B cell (primary cell): Measurements from ENCODE around the gene RPIA. TPM values are rescaled to one million over a fixed set of nuclear protein-coding genes. Genes with fewer than 3 reads are reported as not detected.

Source experiments
- ATAC-seq: fragments of 200-7000 bp; cut with Tn5 transposase; one replicate; pipeline ENCODE4 v1.10.0; 2021; ENCODE audit warnings: low read depth, mild to moderate bottlenecking, moderate number of reproducible peaks, moderate library complexity
- CTCF ChIA-PET: fragments of 350-600 bp; sonication (Branson Sonifier 250); formaldehyde crosslinking; loops from one replicate; lab custom pipeline; 2021; ENCODE audit warnings: antibody characterized with exemption, inconsistent platforms; lab: Charles Lee
- POLR2A ChIA-PET: fragments of 350-600 bp; sonication (Branson Sonifier 250); formaldehyde crosslinking; loops from one replicate; lab custom pipeline; 2021; ENCODE audit warnings: antibody characterized with exemption; lab: Charles Lee
- DNase-seq: peaks from one replicate; pipeline ENCODE4 v3.0.0; 2013
- H2AFZ ChIP-seq: 2 replicates; pipeline ENCODE4 v1.6.1; 2012; ENCODE audit warnings: mild to moderate bottlenecking, low read depth, low read length; ENCODE audit not compliant: insufficient read depth, poor library complexity, severe bottlenecking
- H3K27ac ChIP-seq, 2 donors: 1 replicate in 1 of 2; 2 replicates in 1 of 2; pipeline ENCODE4 v1.5.1; 2012 to 2013; ENCODE audit warnings: low read length in 2 of 2, mild to moderate bottlenecking in 2 of 2, moderate library complexity in 1 of 2
- H3K27me3 ChIP-seq, 4 experiments: fragments of 200-600 bp in 1 of 4; sonication (generic) in 1 of 4; replicated peaks in 1 of 4; 1 replicate in 2 of 4; 2 replicates in 2 of 4; pipeline versions ENCODE4 v1.6.1 to v1.7.0; 2013 to 2016; ENCODE audit warnings: low read length in 3 of 4, mild to moderate bottlenecking in 2 of 4, mixed read lengths in 1 of 4, moderate library complexity in 1 of 4; ENCODE audit not compliant: insufficient read depth in 4 of 4, control insufficient read depth in 3 of 4; ENCODE audit errors: control extremely low read depth in 1 of 4
- H3K36me3 ChIP-seq, 2 experiments: replicated peaks in 1 of 2; 1 replicate in 1 of 2; 2 replicates in 1 of 2; pipeline versions ENCODE4 v1.6.1 to v1.7.1; 2013; ENCODE audit warnings: low read length in 1 of 2; ENCODE audit not compliant: insufficient read depth in 2 of 2, control insufficient read depth in 1 of 2; ENCODE audit errors: control extremely low read depth in 1 of 2, extremely low read depth in 1 of 2
- H3K4me1 ChIP-seq, 2 donors: fragments of 200-600 bp in 1 of 2; sonication (generic) in 1 of 2; 1 replicate in 1 of 2; 2 replicates in 1 of 2; pipeline versions ENCODE4 v1.5.1 to v1.6.1; 2013 to 2017; ENCODE audit warnings: low read length in 2 of 2; ENCODE audit not compliant: control insufficient read depth in 2 of 2, insufficient read depth in 2 of 2
- H3K4me2 ChIP-seq: replicated peaks from 2 replicates; pipeline ENCODE3; 2012; ENCODE audit warnings: mild to moderate bottlenecking, low read depth, low read length; ENCODE audit not compliant: poor library complexity, severe bottlenecking
- H3K4me3 ChIP-seq, 5 experiments: fragments of 200-600 bp in 1 of 5; sonication (generic) in 1 of 5; 1 replicate in 3 of 5; 2 replicates in 2 of 5; pipeline versions ENCODE4 v1.5.1 to v1.7.0; 2011 to 2016; ENCODE audit warnings: low read length in 4 of 5, mild to moderate bottlenecking in 4 of 5, low read depth in 2 of 5, control low read depth in 1 of 5, moderate library complexity in 1 of 5; ENCODE audit not compliant: insufficient read depth in 1 of 5; ENCODE audit errors: control extremely low read depth in 1 of 5, extremely low read depth in 1 of 5
- H3K79me2 ChIP-seq: fragments of 200-600 bp; sonication (generic); one replicate; pipeline ENCODE4 v1.6.0; 2016; ENCODE audit warnings: low read length; ENCODE audit not compliant: control insufficient read depth, insufficient read depth
- H3K9ac ChIP-seq: fragments of 200-600 bp; sonication (generic); 2 replicates; pipeline ENCODE4 v1.6.1; 2017; ENCODE audit warnings: mild to moderate bottlenecking, low read length, moderate library complexity
- H3K9me3 ChIP-seq, 3 donors: one replicate each; pipeline versions ENCODE4 v1.6.1 to v1.7.1; 2013; ENCODE audit warnings: low read length in 2 of 3; ENCODE audit not compliant: control insufficient read depth in 2 of 3, insufficient read depth in 1 of 3; ENCODE audit errors: control extremely low read depth in 1 of 3
- H4K20me1 ChIP-seq: 2 replicates; pipeline ENCODE4 v1.6.0; 2012; ENCODE audit warnings: mild to moderate bottlenecking, low read length; ENCODE audit not compliant: insufficient read depth, control insufficient read depth, poor library complexity, severe bottlenecking
- H3K27ac Mint-ChIP-seq: one replicate; pipeline ENCODE4 v1.8.0; 2021; ENCODE audit warnings: mixed read lengths
- H3K27me3 Mint-ChIP-seq: one replicate; pipeline ENCODE4 v1.8.0; 2021; ENCODE audit warnings: mixed read lengths
- H3K4me1 Mint-ChIP-seq: one replicate; pipeline ENCODE4 v1.8.0; 2021; ENCODE audit warnings: mixed read lengths
- H3K4me3 Mint-ChIP-seq: one replicate; pipeline ENCODE4 v1.8.0; 2021; ENCODE audit warnings: mixed read lengths
- H3K9me3 Mint-ChIP-seq: one replicate; pipeline ENCODE4 v1.8.0; 2022; ENCODE audit warnings: mixed read lengths; ENCODE audit not compliant: insufficient read depth
- EZH2 ChIP-seq: IDR thresholded peaks from 2 replicates; pipeline ENCODE4 v1.6.1; 2012; ENCODE audit warnings: borderline replicate concordance, low read depth, mild to moderate bottlenecking, moderate library complexity, low read length; ENCODE audit not compliant: insufficient read depth, poor library complexity, severe bottlenecking
- WGBS: methylation state at CpG from one replicate; pipeline ENCODE4 v1.1.5; 2013; ENCODE audit warnings: missing lambda C conversion rate; ENCODE audit not compliant: insufficient coverage; 5-methylcytosine and 5-hydroxymethylcytosine counted together
- intact Hi-C: fragments of 100-400 bp; cut with micrococcal nuclease; formaldehyde crosslinking; loops from one replicate; pipeline ENCODE4 v1.10.0; 2022
- polyA plus RNA-seq: library from polyadenylated mRNA; depleted of rRNA; stranded (reverse); fragments of >200 nt; gene quantifications from 2 replicates; pipeline ENCODE4 v1.2.3, GENCODE V29; 2012
- total RNA-seq, 2 donors: library from RNA; stranded (reverse); fragments of 120-200 nt in 1 of 2; gene quantifications; 1 replicate in 1 of 2; 2 replicates in 1 of 2; pipeline versions ENCODE4 v1.2.3 to v1.2.4, GENCODE V29; 2013 to 2022
- TF ChIP-seq, protein P1 (sequence below): fragments of 200-600 bp; IDR thresholded peaks from one replicate; pipeline ENCODE4 v1.8.0; 2022; ENCODE audit warnings: antibody characterized with exemption, mild to moderate bottlenecking

RPIA gene
- total and polyA plus RNA-seq, 2 donors (not counting 1 experiment from before 2014, with no cell fraction given): 9.4 to 19.7 TPM

DNA sequence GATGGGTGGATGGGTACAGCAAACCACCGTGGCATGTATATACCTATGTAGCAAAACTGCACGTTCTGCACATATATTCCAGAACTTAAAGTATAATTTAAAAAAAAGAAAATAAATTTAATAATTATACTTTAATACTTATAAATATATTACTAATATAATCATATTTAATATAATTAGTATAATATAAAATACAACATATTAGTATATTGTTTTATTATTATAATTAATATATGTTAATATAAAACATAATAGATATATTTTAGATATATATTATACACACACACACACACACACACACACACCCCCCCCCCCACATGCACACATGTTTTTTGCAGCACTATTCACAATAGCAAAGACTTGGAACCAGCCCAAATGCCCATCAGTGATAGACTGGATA is 29.8 kb downstream of the RPIA start:
- CTCF ChIA-PET: no interaction called here
- no peak overlapping the region for H3K9ac ChIP-seq
- peaks cover 0 to 6% (median 4%) of the 10 kb centered on the region in 3 donors for H3K9me3 ChIP-seq
- peaks cover 5% of the 10 kb centered on the region for H4K20me1 ChIP-seq
- Mint-ChIP-seq H3K4me1 (no peaks in the 10 kb centered on the region), H3K4me3 (no peak overlapping the region), H3K27me3 (no peaks in the 10 kb centered on the region), H3K27ac (no peak overlapping the region), H3K9me3 (peaks cover 3% of the 10 kb centered on the region)
- H3K27ac ChIP-seq: no peak overlapping the region
- no peaks in the 10 kb centered on the region for H3K27me3 ChIP-seq
- H3K79me2 ChIP-seq: peaks cover 14% of the 10 kb centered on the region
- DNase-seq (no peak), ATAC-seq (no peak)
- WGBS: no CpG with 5 or more reads among the region's 2 CpGs
- H3K4me1 ChIP-seq: no peaks in the 10 kb centered on the region
- no peak overlapping the region for H2AFZ ChIP-seq
- peaks cover 2 to 4% of the 10 kb centered on the region in 2 experiments for H3K36me3 ChIP-seq
- intact Hi-C loops: no loop called here
- no peak overlapping the region for H3K4me2 ChIP-seq
- no peak for TF ChIP-seq EZH2
- TF ChIP-seq, protein P1, sequence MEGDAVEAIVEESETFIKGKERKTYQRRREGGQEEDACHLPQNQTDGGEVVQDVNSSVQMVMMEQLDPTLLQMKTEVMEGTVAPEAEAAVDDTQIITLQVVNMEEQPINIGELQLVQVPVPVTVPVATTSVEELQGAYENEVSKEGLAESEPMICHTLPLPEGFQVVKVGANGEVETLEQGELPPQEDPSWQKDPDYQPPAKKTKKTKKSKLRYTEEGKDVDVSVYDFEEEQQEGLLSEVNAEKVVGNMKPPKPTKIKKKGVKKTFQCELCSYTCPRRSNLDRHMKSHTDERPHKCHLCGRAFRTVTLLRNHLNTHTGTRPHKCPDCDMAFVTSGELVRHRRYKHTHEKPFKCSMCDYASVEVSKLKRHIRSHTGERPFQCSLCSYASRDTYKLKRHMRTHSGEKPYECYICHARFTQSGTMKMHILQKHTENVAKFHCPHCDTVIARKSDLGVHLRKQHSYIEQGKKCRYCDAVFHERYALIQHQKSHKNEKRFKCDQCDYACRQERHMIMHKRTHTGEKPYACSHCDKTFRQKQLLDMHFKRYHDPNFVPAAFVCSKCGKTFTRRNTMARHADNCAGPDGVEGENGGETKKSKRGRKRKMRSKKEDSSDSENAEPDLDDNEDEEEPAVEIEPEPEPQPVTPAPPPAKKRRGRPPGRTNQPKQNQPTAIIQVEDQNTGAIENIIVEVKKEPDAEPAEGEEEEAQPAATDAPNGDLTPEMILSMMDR: no peak
- POLR2A ChIA-PET: no interaction called here
- H3K4me3 ChIP-seq: no peak overlapping the region

DNA sequence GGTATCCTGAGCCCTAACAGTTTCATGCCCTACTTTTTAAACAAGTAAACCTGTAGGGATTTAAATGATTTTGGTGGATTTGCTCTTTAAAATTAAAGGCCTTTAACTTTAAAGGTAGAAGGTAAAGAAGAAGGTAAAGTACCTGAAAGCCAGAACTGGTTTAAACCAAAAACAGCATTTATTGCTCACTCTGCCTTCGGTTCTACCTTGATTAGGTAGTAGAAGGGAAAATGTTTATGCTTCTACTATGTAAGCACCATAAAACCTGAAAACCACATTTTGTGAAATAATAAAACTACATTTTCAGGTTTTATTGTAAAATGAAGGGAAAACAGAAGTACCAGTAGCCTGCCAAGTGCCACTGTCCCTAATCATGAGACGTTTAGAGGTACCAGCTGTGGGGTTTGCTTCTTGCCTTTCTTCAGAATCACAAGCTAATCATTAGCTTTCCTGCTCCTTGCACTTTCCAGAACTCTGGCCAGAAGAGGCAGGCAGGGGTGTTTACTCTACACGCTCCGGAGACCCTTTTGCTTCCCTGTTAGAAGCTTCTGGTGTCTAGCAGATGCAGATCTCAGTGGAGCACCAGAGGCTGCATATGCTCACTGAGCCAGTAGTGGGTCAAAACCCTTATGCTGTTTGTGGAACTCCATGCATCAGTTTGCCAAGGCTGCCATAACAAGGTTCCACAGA is 33.3 kb downstream of the RPIA start:
- H3K27me3 Mint-ChIP-seq: no peaks in the 10 kb centered on the region
- intact Hi-C loops: no loop called here
- WGBS: 97% methylated on average over 3 of the region's 4 CpGs
- no peaks in the 10 kb centered on the region for H3K4me1 Mint-ChIP-seq
- peaks cover 0 to 6% of the 10 kb centered on the region in 2 donors for H3K4me1 ChIP-seq
- no peak for DNase-seq
- H3K79me2 ChIP-seq: peaks cover 11% of the 10 kb centered on the region
- no peak overlapping the region for H3K27ac Mint-ChIP-seq
- H3K9me3 ChIP-seq: no peaks in the 10 kb centered on the region
- H3K27ac ChIP-seq: no peak overlapping the region
- H3K4me2 ChIP-seq: no peak overlapping the region
- no peak overlapping the region for H3K4me3 Mint-ChIP-seq
- no peak overlapping the region for H2AFZ ChIP-seq
- no peaks in the 10 kb centered on the region for H3K9me3 Mint-ChIP-seq
- peaks cover 3 to 5% of the 10 kb centered on the region in 2 experiments for H3K36me3 ChIP-seq
- POLR2A ChIA-PET: no interaction called here
- no peak overlapping the region for H3K4me3 ChIP-seq
- H3K9ac ChIP-seq: no peak overlapping the region
- no peak for ATAC-seq
- H3K27me3 ChIP-seq: no peaks in the 10 kb centered on the region
- H4K20me1 ChIP-seq: peaks cover 5% of the 10 kb centered on the region
- CTCF ChIA-PET: interaction anchor here (2.0 kb wide), 1 partner anchor 13 kb away, joined by 7 read pairs; no protein-coding TSS in a partner anchor
- TF ChIP-seq, protein P1: no peak
- TF ChIP-seq EZH2: no peak
